ENCODE data around the gene FRY. TPM values are rescaled to one million over a fixed set of nuclear protein-coding genes. Genes with fewer than 3 reads are reported as not detected.

The FRY gene
- total RNA-seq, 1 donor from 2014 or later: 5.4 TPM

DNA sequence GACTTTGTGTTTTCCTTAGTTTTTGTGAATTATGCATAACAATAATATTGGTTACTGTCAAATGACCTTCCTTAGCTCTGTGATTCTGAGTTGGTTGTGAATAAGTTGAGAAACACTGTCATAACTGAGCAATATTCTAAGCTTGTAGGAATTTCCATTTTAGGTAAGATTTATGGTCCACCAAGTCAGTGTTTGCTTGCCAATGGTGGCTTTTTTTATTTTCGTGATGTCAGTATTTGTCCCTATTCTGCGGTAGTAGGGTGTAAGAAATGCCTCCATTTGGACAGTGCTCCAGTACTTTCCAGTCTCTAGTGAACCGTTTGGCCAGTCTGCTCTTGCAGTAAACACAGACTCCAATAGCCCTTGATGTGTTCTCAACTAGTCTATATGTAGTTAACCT lies 94.7 kb downstream of the FRY start:
- peaks cover 16% of the 10 kb centered on the region for H3K9me3 Mint-ChIP-seq
- no peak overlapping the region for H3K27ac Mint-ChIP-seq (ENCODE audit: unreplicated experiment)
- no peak for TF ChIP-seq CTCF (conservative IDR thresholded peaks at IDR 0.05)
- DNase-seq (ENCODE audit: low read depth, low spot score): no peak
- no peaks in the 10 kb centered on the region for H3K4me1 Mint-ChIP-seq
- no peaks in the 10 kb centered on the region for H3K27me3 Mint-ChIP-seq (ENCODE audit: low read depth)
- peaks cover 17% of the 10 kb centered on the region for H3K36me3 Mint-ChIP-seq (ENCODE audit: low read depth)
- no peak overlapping the region for H3K4me3 Mint-ChIP-seq

- Mint-ChIP-seq H3K9me3 (peaks cover 12% of the 10 kb centered on the region), H3K27ac (ENCODE audit: unreplicated experiment) (no peak overlapping the region), H3K4me1 (no peaks in the 10 kb centered on the region), H3K27me3 (ENCODE audit: low read depth) (no peaks in the 10 kb centered on the region), H3K36me3 (ENCODE audit: low read depth) (peaks cover 13% of the 10 kb centered on the region), H3K4me3 (no peak overlapping the region)
- no peak for TF ChIP-seq CTCF (conservative IDR thresholded peaks at IDR 0.05)
- DNase-seq (ENCODE audit: low read depth, low spot score): no peak
Measured at GRCh38 chr13:32126756-32127155, 95.2 kb downstream of the FRY start.

DNA sequence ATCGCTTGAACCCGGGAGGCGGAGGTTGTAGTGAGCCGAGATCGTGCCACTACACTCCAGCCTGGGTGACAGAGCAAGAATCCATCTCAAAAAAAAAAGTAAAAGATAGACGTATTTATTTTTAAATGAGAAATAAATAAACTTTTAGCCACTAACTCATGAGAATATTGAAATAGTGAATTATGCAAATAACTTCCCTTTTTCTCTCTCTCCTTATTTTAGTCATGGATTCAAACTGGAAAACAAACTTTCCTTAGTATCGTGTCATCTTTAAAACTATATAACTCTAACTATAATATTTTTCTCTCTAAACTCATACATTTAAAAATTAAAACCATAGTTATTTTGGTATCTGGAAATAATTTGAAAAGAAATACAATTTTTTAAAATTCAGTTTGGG lies 96.1 kb downstream of the FRY start:
- DNase-seq (ENCODE audit: low read depth, low spot score): no peak
- TF ChIP-seq CTCF (conservative IDR thresholded peaks at IDR 0.05): no peak
- no peaks in the 10 kb centered on the region for H3K27me3 Mint-ChIP-seq (ENCODE audit: low read depth)
- H3K4me1 Mint-ChIP-seq: no peaks in the 10 kb centered on the region
- H3K36me3 Mint-ChIP-seq (ENCODE audit: low read depth): peaks cover 7% of the 10 kb centered on the region
- peaks cover 6% of the 10 kb centered on the region for H3K9me3 Mint-ChIP-seq
- H3K4me3 Mint-ChIP-seq: no peak overlapping the region
- H3K27ac Mint-ChIP-seq (ENCODE audit: unreplicated experiment): no peak overlapping the region

DNA sequence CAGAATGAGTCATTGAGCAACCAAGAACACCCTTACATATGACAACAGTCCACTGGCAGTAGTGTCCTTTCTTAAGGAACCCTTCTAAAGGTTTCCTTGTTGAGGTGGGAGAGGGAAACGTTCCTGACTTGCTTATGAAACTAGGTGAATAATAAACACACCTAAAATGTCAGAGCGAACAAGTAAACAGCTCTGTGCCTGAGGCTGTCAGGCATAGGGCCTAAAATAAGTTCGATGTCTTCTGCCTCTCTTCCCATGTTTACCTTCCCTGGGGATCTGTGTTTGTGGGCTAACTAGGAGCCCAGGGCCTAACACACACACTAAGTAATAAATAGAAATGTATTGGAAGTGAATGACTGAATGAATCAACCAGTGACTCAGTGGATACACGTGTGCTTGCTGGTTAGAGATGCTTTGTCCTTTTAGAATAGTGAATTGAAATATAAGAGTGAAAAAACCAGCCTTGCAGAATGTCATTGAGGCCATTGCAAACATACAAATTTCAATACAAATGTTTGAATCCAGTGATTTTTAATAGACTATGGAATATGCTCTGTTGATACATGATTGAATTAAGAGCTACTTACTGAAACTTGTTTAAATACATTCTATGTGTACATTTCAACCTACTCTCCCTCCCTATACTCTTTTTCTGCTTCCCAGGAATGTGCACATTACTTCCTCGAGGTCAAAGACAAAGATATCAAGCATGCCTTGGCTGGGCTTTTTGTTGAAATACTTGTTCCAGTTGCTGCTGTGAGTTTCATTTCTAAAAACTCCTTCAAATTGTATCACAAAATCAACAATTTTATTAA lies 102.9 kb downstream of the FRY start:
- H3K36me3 Mint-ChIP-seq (ENCODE audit: low read depth): no peaks in the 10 kb centered on the region
- no peak for DNase-seq (ENCODE audit: low read depth, low spot score)
- no peaks in the 10 kb centered on the region for H3K9me3 Mint-ChIP-seq
- no peak for TF ChIP-seq CTCF (conservative IDR thresholded peaks at IDR 0.05)
- H3K4me1 Mint-ChIP-seq: no peaks in the 10 kb centered on the region
- H3K27ac Mint-ChIP-seq (ENCODE audit: unreplicated experiment): no peak overlapping the region
- no peaks in the 10 kb centered on the region for H3K27me3 Mint-ChIP-seq (ENCODE audit: low read depth)
- no peak overlapping the region for H3K4me3 Mint-ChIP-seq

DNA sequence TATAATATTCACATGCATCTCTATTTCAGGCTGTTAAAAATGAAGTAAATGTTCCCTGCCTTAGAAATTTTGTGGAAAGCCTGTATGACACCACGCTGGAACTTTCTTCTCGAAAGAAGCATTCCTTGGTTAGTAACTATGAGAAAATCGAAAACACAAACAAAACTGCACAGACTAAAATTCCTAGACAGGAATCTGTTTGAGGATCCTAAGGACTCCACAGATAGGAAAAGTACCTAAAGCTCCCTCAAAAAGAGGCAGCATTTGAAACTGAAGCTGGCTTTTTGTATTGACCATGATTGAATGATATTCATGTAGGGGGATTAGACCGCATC lies 103.4 kb downstream of the FRY start:
- DNase-seq (ENCODE audit: low read depth, low spot score): no peak
- no peak overlapping the region for H3K4me3 Mint-ChIP-seq
- no peaks in the 10 kb centered on the region for H3K27me3 Mint-ChIP-seq (ENCODE audit: low read depth)
- TF ChIP-seq CTCF (conservative IDR thresholded peaks at IDR 0.05): no peak
- no peaks in the 10 kb centered on the region for H3K36me3 Mint-ChIP-seq (ENCODE audit: low read depth)
- no peak overlapping the region for H3K27ac Mint-ChIP-seq (ENCODE audit: unreplicated experiment)
- H3K4me1 Mint-ChIP-seq: no peaks in the 10 kb centered on the region
- H3K9me3 Mint-ChIP-seq: no peaks in the 10 kb centered on the region

All from neural crest cell (in vitro differentiated cells).